MCF 10A (cell line): ENCODE results near the gene PCDHGA11. TPM values are rescaled to one million over a fixed set of nuclear protein-coding genes. Genes with fewer than 3 reads are reported as not detected.
"Not testable (repeated sequence)": the region's sequence is repeated elsewhere in the genome, so short reads cannot be mapped to it uniquely, and the experiment has no call there.

ENCODE experiments used
- BruUV-seq: library from RNA; stranded (reverse); fragments of 400-500 nt; replicated peaks from 2 replicates; lab custom pipeline; 2021; lab: Mats Ljungman, UMichigan
- CTCF ChIA-PET: fragments of 300-600 bp; sonication (Branson Sonifier 250); formaldehyde crosslinking; extraction: SDS; loops from one replicate; lab custom pipeline; 2021; ENCODE audit warnings: antibody characterized with exemption, inconsistent platforms; lab: Yijun Ruan, JAX
- POLR2A ChIA-PET: fragments of 300-600, 350-650 bp; sonication (Branson Sonifier 250); formaldehyde crosslinking; extraction: SDS; loops from one replicate; lab custom pipeline; 2020; ENCODE audit warnings: antibody characterized with exemption, inconsistent platforms; lab: Yijun Ruan, JAX
- DNase-seq: peaks from one replicate; pipeline ENCODE4 v3.0.0-alpha.2; 2018; ENCODE audit not compliant: unreplicated experiment
- H3K27ac Mint-ChIP-seq: one replicate; pipeline ENCODE4 v1.8.0; 2022; ENCODE audit warnings: mild to moderate bottlenecking, low read depth, mixed read lengths; ENCODE audit not compliant: unreplicated experiment
- H3K27me3 Mint-ChIP-seq: one replicate; pipeline ENCODE4 v1.8.0; 2022; ENCODE audit warnings: mixed read lengths; ENCODE audit not compliant: insufficient read depth, unreplicated experiment
- H3K36me3 Mint-ChIP-seq: one replicate; pipeline ENCODE4 v1.8.0; 2022; ENCODE audit warnings: mild to moderate bottlenecking, moderate library complexity, mixed read lengths; ENCODE audit not compliant: insufficient read depth, unreplicated experiment
- H3K4me1 Mint-ChIP-seq: one replicate; pipeline ENCODE4 v1.8.0; 2022; ENCODE audit warnings: mixed read lengths; ENCODE audit not compliant: insufficient read depth, unreplicated experiment
- H3K4me3 Mint-ChIP-seq: one replicate; pipeline ENCODE4 v1.8.0; 2022; ENCODE audit warnings: mild to moderate bottlenecking, moderate library complexity, mixed read lengths; ENCODE audit not compliant: unreplicated experiment
- H3K9me3 Mint-ChIP-seq: one replicate; pipeline ENCODE4 v1.8.0; 2022; ENCODE audit warnings: mixed read lengths; ENCODE audit not compliant: unreplicated experiment
- intact Hi-C: fragments of 100-400 bp; cut with micrococcal nuclease; formaldehyde crosslinking; loops from 2 replicates; pipeline ENCODE4 v1.14.1; 2022
- total RNA-seq: library from RNA; stranded (reverse); gene quantifications from 2 replicates; pipeline ENCODE4 v1.2.3, GENCODE V29; 2022
- TF ChIP-seq, protein P1 (sequence below): fragments of 200-600 bp; IDR thresholded peaks from one replicate; pipeline ENCODE4 v1.8.0; 2022; ENCODE audit warnings: antibody characterized with exemption, mild to moderate bottlenecking; ENCODE audit not compliant: unreplicated experiment

The PCDHGA11 gene
- total RNA-seq, 1 experiment from 2014 or later: 0.30 TPM

DNA sequence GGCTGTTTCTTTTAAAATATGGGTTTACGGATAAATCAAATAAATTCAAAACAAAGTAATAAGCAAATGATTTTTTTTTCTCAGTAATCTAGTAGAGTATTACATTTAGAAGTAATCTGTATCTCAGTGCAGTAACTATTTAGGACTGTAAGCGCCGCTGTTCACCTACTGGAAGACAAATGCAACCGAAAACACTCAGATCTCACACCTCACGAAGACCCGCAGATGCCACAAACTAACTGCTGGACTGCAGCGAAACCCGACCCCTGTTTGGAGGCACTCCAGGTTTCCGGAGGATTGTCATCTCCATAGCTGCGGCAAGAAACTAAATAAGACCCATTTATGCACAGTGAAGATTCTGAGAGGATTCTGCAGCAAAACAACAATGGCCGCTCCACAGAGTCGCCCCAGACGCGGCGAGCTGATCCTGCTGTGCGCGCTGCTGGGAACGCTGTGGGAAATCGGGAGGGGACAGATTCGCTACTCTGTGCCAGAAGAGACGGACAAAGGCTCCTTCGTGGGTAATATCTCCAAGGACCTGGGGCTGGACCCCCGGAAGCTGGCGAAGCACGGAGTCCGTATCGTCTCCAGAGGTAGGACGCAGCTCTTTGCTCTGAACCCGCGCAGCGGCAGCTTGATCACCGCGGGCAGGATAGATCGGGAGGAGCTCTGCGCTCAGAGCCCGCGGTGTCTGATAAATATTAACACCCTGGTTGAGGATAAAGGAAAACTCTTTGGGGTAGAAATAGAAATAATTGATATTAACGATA, 28.2 kb upstream of the PCDHGA11 start, which contains the start of gene PCDHGA8:
Gene PCDHGA8, plus strand, starts transcription at position 205 of the 770 bp plus-strand sequence. Its CDS starts 181 bp downstream, at position 386.
- H3K27ac Mint-ChIP-seq: no peak within 1 kb of the TSS
- H3K4me1 Mint-ChIP-seq: no peaks in the 10 kb centered on the region
- H3K36me3 Mint-ChIP-seq: no peaks in the 10 kb centered on the region
- TF ChIP-seq, protein P1, sequence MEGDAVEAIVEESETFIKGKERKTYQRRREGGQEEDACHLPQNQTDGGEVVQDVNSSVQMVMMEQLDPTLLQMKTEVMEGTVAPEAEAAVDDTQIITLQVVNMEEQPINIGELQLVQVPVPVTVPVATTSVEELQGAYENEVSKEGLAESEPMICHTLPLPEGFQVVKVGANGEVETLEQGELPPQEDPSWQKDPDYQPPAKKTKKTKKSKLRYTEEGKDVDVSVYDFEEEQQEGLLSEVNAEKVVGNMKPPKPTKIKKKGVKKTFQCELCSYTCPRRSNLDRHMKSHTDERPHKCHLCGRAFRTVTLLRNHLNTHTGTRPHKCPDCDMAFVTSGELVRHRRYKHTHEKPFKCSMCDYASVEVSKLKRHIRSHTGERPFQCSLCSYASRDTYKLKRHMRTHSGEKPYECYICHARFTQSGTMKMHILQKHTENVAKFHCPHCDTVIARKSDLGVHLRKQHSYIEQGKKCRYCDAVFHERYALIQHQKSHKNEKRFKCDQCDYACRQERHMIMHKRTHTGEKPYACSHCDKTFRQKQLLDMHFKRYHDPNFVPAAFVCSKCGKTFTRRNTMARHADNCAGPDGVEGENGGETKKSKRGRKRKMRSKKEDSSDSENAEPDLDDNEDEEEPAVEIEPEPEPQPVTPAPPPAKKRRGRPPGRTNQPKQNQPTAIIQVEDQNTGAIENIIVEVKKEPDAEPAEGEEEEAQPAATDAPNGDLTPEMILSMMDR: no peak
- POLR2A ChIA-PET: no interaction called here
- intact Hi-C loops: no loop called here
- peak; percentile 23 for DNase-seq
- peaks cover 35% of the 10 kb centered on the region for H3K9me3 Mint-ChIP-seq
- CTCF ChIA-PET: interaction anchor here (0.6 to 2.5 kb wide), 7 partner anchors 10 to 172 kb away, joined by 3 to 14 read pairs (median 3); partner anchors contain the start of genes PCDHGA5 and PCDHGA7
- no TSS peak for BruUV-seq
- H3K27me3 Mint-ChIP-seq: no peaks in the 10 kb centered on the region
- H3K4me3 Mint-ChIP-seq: no peak within 1 kb of the TSS

DNA sequence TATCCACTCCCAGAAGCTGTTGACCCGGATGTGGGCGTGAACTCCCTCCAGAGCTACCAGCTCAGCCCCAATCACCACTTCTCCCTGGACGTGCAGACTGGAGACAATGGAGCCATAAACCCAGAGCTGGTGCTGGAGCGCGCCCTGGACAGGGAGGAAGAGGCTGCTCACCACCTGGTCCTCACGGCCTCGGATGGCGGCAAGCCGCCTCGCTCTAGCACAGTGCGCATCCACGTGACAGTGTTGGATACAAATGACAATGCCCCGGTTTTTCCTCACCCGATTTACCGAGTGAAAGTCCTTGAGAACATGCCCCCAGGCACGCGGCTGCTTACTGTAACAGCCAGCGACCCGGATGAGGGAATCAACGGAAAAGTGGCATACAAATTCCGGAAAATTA, 27.6 kb upstream of the PCDHGA11 start:
- no peaks in the 10 kb centered on the region for H3K4me1 Mint-ChIP-seq
- BruUV-seq: no TSS peak
- ChIA-PET CTCF (interaction anchor here (0.6 to 2.5 kb wide), 7 partner anchors 13 to 174 kb away, joined by 3 to 14 read pairs (median 3); partner anchors contain the start of gene PCDHGA5), POLR2A (no interaction called here)
- TF ChIP-seq, protein P1: no peak
- H3K9me3 Mint-ChIP-seq: peaks cover 34% of the 10 kb centered on the region
- no peak overlapping the region for H3K27ac Mint-ChIP-seq
- DNase-seq: no peak
- H3K4me3 Mint-ChIP-seq: no peak overlapping the region
- no peaks in the 10 kb centered on the region for H3K27me3 Mint-ChIP-seq
- no peaks in the 10 kb centered on the region for H3K36me3 Mint-ChIP-seq
- intact Hi-C loops: no loop called here

DNA sequence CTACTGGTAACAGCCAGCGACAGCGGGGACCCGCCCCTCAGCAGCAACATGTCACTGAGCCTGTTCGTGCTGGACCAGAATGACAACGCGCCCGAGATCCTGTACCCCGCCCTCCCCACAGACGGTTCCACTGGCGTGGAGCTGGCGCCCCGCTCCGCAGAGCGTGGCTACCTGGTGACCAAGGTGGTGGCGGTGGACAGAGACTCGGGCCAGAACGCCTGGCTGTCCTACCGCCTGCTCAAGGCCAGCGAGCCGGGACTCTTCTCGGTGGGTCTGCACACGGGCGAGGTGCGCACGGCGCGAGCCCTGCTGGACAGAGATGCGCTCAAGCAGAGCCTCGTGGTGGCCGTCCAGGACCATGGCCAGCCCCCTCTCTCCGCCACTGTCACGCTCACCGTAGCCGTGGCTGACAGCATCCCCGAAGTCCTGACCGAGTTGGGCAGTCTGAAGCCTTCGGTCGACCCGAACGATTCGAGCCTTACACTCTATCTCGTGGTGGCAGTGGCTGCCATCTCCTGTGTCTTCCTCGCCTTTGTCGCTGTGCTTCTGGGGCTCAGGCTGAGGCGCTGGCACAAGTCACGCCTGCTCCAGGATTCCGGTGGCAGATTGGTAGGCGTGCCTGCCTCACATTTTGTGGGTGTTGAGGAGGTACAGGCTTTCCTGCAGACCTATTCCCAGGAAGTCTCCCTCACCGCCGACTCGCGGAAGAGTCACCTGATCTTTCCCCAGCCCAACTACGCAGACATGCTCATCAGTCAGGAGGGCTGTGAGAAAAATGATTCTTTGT, 26.3 kb upstream of the PCDHGA11 start:
- CTCF ChIA-PET: interaction anchor here (0.6 to 3.7 kb wide), 4 partner anchors 128 to 170 kb away, joined by 3 to 32 read pairs (median 12); no protein-coding TSS in a partner anchor
- H3K4me3 Mint-ChIP-seq, H3K36me3 Mint-ChIP-seq, intact Hi-C loops, H3K4me1 Mint-ChIP-seq, H3K27ac Mint-ChIP-seq, BruUV-seq, POLR2A ChIA-PET, H3K27me3 Mint-ChIP-seq, DNase-seq: not testable (repeated sequence)
- H3K9me3 Mint-ChIP-seq: peaks cover 29% of the 10 kb centered on the region

DNA sequence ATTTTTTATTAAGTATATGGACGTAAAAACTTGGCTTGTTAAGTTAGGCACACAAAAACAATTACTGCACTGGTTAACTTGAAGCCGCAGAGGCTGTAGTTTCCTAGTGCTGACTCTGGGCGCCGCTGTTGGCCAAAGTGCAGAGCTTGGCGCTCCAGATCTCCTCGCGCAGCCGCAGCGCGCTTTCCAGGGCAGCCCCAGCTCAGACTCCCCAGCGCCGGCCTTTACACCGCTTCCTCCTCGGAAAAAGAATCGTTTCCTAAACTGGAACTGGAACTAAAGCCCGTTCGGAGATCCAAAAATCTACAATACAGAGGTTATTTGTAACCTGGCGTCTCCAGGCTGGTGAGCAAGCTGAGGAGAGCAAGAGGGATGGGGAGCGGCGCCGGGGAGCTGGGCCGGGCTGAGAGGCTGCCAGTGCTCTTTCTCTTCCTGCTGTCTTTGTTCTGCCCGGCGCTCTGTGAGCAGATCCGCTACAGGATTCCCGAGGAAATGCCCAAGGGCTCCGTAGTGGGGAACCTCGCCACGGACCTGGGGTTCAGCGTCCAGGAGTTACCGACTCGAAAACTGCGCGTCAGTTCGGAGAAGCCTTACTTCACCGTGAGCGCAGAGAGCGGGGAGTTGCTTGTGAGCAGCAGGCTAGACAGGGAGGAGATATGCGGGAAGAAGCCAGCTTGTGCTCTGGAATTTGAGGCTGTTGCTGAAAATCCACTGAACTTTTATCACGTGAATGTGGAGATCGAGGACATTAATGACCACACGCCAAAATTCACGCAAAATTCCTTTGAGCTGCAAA, 22.9 kb upstream of the PCDHGA11 start, which contains the start of gene PCDHGB5:
Gene PCDHGB5, plus strand, starts transcription at position 192 of the 796 bp plus-strand sequence. Its CDS starts 181 bp downstream, at position 373.
- Mint-ChIP-seq H3K4me3 (peak within 1 kb of the TSS; percentile 57), H3K9me3 (peaks cover 36% of the 10 kb centered on the region), H3K27ac (peak within 1 kb of the TSS; percentile 70)
- DNase-seq, H3K27me3 Mint-ChIP-seq, H3K4me1 Mint-ChIP-seq, H3K36me3 Mint-ChIP-seq, intact Hi-C loops: not testable (repeated sequence)
- ChIA-PET POLR2A (interaction anchor here (0.6 to 1.5 kb wide), 5 partner anchors 163 to 435 kb away, joined by 3 to 6 read pairs (median 3); partner anchors contain the start of gene PCDHB14), CTCF (interaction anchor here (0.6 to 3.7 kb wide), 17 partner anchors 8 to 206 kb away, joined by 3 to 32 read pairs (median 3); partner anchors contain the start of genes PCDHB14 and PCDHGC3)
- TF ChIP-seq, protein P1: peak; percentile 56
- BruUV-seq: TSS peak; percentile 58
